Measurements from ENCODE around the gene DPP6.

DPP6 gene

GRCh38 chr7:154416714-154417113 is 364.5 kb downstream of the DPP6 start:
- Histone ChIP-seq H2AFZ (no peak overlapping the region), H3K79me2 (no peaks in the 10 kb centered on the region), H3K36me3 (ENCODE audit: control insufficient read depth, insufficient read depth, low read length) (no peaks in the 10 kb centered on the region)

GRCh38 chr7:154419344-154419743 is 367.1 kb downstream of the DPP6 start:
- Histone ChIP-seq H2AFZ (no peak overlapping the region), H3K4me1 (no peaks in the 10 kb centered on the region), H3K4me3 (ENCODE audit: low read depth, low read length) (no peak overlapping the region), H3K9me3 (ENCODE audit: control insufficient read depth, low read length) (no peaks in the 10 kb centered on the region), H3K27me3 (ENCODE audit: control insufficient read depth, insufficient read depth, low read length) (no peaks in the 10 kb centered on the region), H3K4me2 (ENCODE audit: low read length) (no peak overlapping the region), H3K27ac (no peak overlapping the region), H3K36me3 (ENCODE audit: control insufficient read depth, insufficient read depth, low read length) (no peaks in the 10 kb centered on the region), H3K79me2 (no peaks in the 10 kb centered on the region), H3K9ac (no peak overlapping the region)
- TF ChIP-seq CTCF (IDR thresholded peaks at IDR 0.05): no peak

More at GRCh38 chr7:154416714-154417113, 364.5 kb downstream of the DPP6 start:
- Histone ChIP-seq H3K9me3 (ENCODE audit: control insufficient read depth, low read length) (no peaks in the 10 kb centered on the region), H3K4me1 (no peaks in the 10 kb centered on the region), H3K4me3 (ENCODE audit: low read depth, low read length) (no peak overlapping the region), H3K9ac (no peak overlapping the region), H3K4me2 (ENCODE audit: low read length) (no peak overlapping the region), H3K27me3 (ENCODE audit: control insufficient read depth, insufficient read depth, low read length) (no peaks in the 10 kb centered on the region), H3K27ac (no peak overlapping the region)
- no peak for TF ChIP-seq CTCF (IDR thresholded peaks at IDR 0.05)

GRCh38 chr7:154423231-154423630 is 371.0 kb downstream of the DPP6 start:
- Histone ChIP-seq H3K4me1 (no peaks in the 10 kb centered on the region), H3K27ac (no peak overlapping the region), H3K9me3 (ENCODE audit: control insufficient read depth, low read length) (no peaks in the 10 kb centered on the region), H3K27me3 (ENCODE audit: control insufficient read depth, insufficient read depth, low read length) (no peaks in the 10 kb centered on the region), H3K4me3 (ENCODE audit: low read depth, low read length) (no peak overlapping the region), H3K79me2 (no peaks in the 10 kb centered on the region), H3K9ac (no peak overlapping the region), H2AFZ (no peak overlapping the region), H3K4me2 (ENCODE audit: low read length) (no peak overlapping the region), H3K36me3 (ENCODE audit: control insufficient read depth, insufficient read depth, low read length) (no peaks in the 10 kb centered on the region)
- TF ChIP-seq CTCF (IDR thresholded peaks at IDR 0.05): no peak

- no peak overlapping the region for H3K4me3 ChIP-seq (ENCODE audit: low read depth, low read length)
- H3K79me2 ChIP-seq: no peaks in the 10 kb centered on the region
- H3K9ac ChIP-seq: no peak overlapping the region
- H3K27me3 ChIP-seq (ENCODE audit: control insufficient read depth, insufficient read depth, low read length): no peaks in the 10 kb centered on the region
- TF ChIP-seq CTCF (IDR thresholded peaks at IDR 0.05): no peak
- H3K4me2 ChIP-seq (ENCODE audit: low read length): no peak overlapping the region
- no peaks in the 10 kb centered on the region for H3K4me1 ChIP-seq
- H3K36me3 ChIP-seq (ENCODE audit: control insufficient read depth, insufficient read depth, low read length): no peaks in the 10 kb centered on the region
- H3K9me3 ChIP-seq (ENCODE audit: control insufficient read depth, low read length): no peaks in the 10 kb centered on the region
- no peak overlapping the region for H2AFZ ChIP-seq
- no peak overlapping the region for H3K27ac ChIP-seq
Measured at GRCh38 chr7:154424350-154424749, 372.2 kb downstream of the DPP6 start.

GRCh38 chr7:154425271-154425670 is 373.1 kb downstream of the DPP6 start:
- TF ChIP-seq CTCF (IDR thresholded peaks at IDR 0.05): no peak
- no peaks in the 10 kb centered on the region for H3K4me1 ChIP-seq
- no peaks in the 10 kb centered on the region for H3K36me3 ChIP-seq (ENCODE audit: control insufficient read depth, insufficient read depth, low read length)
- no peak overlapping the region for H3K27ac ChIP-seq
- H3K27me3 ChIP-seq (ENCODE audit: control insufficient read depth, insufficient read depth, low read length): no peaks in the 10 kb centered on the region
- no peak overlapping the region for H3K4me2 ChIP-seq (ENCODE audit: low read length)
- H3K4me3 ChIP-seq (ENCODE audit: low read depth, low read length): no peak overlapping the region
- H2AFZ ChIP-seq: no peak overlapping the region
- H3K9ac ChIP-seq: no peak overlapping the region
- H3K9me3 ChIP-seq (ENCODE audit: control insufficient read depth, low read length): no peaks in the 10 kb centered on the region
- no peaks in the 10 kb centered on the region for H3K79me2 ChIP-seq
